ENCODE data around the gene PPP1R37.
A peak's percentile ranks its signal among the peaks of the same experiment; 100 is the strongest.

PPP1R37 gene

DNA sequence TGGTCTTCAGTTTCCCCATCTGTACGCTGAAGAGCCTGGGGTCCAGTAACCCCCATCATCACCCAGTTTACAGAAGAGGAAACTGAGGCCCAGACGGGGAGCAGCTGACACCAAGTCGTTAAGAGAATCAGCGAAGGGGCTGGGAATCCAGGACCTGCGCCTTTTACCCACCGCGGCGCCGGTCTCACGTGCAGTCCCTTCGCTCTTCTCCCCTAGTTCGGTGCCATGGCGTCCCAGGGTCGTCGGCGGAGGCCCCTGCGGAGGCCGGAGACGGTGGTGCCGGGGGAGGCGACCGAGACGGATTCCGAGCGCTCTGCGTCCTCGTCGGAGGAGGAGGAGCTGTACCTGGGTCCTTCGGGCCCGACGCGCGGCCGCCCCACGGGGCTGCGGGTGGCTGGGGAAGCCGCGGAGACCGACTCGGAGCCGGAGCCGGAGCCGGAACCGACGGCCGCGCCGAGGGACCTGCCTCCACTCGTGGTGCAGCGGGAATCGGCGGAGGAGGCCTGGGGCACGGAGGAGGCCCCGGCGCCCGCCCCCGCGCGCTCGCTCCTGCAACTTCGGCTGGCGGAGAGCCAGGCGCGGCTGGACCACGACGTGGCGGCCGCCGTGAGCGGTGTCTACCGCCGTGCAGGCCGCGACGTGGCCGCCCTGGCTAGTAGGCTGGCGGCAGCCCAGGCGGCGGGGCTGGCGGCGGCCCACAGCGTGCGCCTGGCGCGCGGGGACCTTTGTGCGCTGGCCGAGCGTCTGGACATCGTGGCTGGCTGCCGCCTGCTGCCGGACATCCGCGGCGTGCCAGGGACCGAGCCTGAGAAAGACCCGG is 86.3 kb downstream of the PPP1R37 start:
- CTCF ChIA-PET: interaction anchor here (0.8 to 2.7 kb wide), 12 partner anchors 8 to 119 kb away, joined by 3 to 15 read pairs (median 4); no protein-coding TSS in a partner anchor
- peak; percentile 38 for DNase-seq (ENCODE audit: extremely low spot score)
- TF ChIP-seq CTCF (IDR thresholded peaks at IDR 0.05; ENCODE audit: control extremely low read depth, extremely low read depth, low read depth, missing control alignments): no peak
- POLR2A ChIA-PET: interaction anchor here (0.9 to 1.0 kb wide), 2 partner anchors 15 to 289 kb away, joined by 4 read pairs; partner anchors contain the start of gene FOSB

DNA sequence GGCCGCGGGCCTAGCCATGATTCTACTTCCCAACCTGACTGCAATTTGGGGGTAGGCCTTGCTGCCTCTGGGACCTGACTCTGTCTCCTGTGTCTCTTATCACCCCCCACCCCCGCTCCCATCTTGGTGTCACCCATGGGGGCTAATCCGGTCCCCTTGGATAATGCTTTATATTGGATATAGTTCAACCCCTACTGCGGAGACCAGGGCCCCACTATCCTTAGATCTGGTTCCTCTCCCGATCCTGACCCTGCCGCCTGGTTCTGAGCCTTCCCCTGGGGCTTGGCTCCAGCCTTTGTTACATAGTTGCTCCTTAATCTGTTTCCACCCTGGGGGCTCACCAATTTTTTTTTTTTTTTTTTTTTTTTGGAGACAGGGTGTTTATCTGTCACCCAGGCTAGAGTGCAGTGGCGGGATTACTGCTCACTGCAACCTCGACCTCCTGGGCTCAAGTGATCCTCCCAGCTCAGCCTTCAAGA is 87.0 kb downstream of the PPP1R37 start:
- POLR2A ChIA-PET: no interaction called here
- CTCF ChIA-PET: interaction anchor here (1.4 to 2.7 kb wide), 4 partner anchors 7 to 56 kb away, joined by 3 to 14 read pairs (median 4); no protein-coding TSS in a partner anchor
- no peak for TF ChIP-seq CTCF (IDR thresholded peaks at IDR 0.05; ENCODE audit: control extremely low read depth, extremely low read depth, low read depth, missing control alignments)
- DNase-seq (ENCODE audit: extremely low spot score): no peak

DNA sequence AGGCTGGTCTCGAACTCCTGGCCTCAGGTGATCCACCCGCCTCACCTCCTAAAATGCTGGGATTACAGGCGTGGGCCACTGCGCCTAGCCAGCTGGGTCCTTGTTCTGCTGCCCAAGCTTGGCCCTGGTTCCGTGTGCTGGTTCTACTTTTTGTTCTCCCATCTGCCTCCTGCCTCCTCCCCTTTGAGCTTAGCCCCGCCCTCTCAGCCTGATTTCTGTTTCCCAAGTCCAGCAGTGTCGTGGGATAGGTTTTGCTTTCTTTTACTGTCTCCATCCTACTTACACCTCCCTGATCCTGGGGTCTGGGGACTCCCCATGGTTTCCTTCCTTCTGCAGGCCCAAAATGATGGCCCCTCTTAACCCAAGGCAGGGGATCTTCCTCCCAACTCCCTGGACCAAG is 88.0 kb downstream of the PPP1R37 start:
- POLR2A ChIA-PET: no interaction called here
- DNase-seq (ENCODE audit: extremely low spot score): no peak
- TF ChIP-seq CTCF (IDR thresholded peaks at IDR 0.05; ENCODE audit: control extremely low read depth, extremely low read depth, low read depth, missing control alignments): no peak
- CTCF ChIA-PET: interaction anchor here (0.7 to 1.5 kb wide), 3 partner anchors 11 to 158 kb away, joined by 3 to 4 read pairs (median 3); no protein-coding TSS in a partner anchor

DNA sequence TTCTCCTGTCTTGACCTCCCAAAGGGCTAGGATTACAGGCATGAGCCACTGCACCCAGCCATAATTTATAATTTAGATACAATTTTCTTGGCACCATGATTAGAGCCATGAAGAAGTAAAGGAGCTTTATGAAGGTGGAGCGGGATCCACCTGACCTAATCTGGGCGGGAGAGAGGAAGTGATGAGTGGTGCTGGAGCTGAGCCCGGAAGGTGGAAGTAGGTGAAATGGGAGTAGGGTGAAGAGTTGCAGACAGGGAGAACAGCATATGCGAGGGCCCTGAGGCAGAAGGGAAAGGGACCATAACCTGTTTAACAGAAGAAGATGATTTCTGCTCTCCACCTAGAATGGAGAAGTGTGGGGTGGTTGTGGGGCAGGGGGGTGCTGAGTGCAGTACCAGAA is 89.8 kb downstream of the PPP1R37 start:
- TF ChIP-seq CTCF (IDR thresholded peaks at IDR 0.05; ENCODE audit: control extremely low read depth, extremely low read depth, low read depth, missing control alignments): no peak
- DNase-seq (ENCODE audit: extremely low spot score): no peak
- CTCF ChIA-PET: interaction anchor here (1.1 to 1.2 kb wide), 2 partner anchors 9 to 156 kb away, joined by 4 to 6 read pairs; no protein-coding TSS in a partner anchor
- POLR2A ChIA-PET: no interaction called here

GRCh38 chr19:45184115-45184514 is 91.1 kb downstream of the PPP1R37 start:
- ChIA-PET POLR2A (no interaction called here), CTCF (no interaction called here)
- no peak for TF ChIP-seq CTCF (IDR thresholded peaks at IDR 0.05; ENCODE audit: control extremely low read depth, extremely low read depth, low read depth, missing control alignments)

DNA sequence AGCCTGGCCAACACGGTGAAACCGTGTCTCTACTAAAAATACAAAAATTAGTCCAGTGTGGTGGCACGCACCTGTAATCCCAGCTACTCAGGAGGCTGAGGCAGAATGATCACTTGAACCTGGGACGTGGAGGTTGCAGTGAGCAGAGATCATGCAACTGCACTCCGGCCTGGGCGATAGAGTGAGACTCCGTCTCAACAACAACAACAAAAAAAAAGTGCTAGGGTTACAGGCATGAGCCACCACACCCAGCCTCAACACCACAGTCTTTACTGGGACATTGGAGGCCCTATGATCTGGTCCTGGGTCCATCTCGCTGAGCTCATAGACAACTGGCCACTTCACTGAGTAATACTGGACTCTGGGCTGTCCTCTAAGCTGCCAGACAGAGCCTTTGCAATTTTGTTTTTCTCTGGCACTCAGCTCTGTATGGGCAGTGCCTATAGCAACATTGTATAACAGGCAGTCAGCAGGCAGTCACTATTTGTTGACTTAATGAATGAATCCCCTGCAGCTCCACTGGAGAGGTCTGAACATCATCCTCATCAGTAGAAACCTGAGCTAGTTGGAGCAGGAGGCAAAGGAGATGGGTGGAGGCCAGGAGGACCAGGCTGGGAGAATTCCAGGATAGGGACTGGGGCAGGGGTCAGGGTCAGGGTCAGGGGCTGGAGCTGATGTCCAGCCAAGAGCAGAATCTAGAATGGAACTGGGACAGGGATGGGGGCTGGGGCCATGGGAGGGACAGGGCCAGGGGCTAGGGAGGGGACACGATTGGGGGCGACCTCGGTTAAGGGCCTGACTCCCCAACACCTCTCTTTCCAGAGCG is 93.7 kb downstream of the PPP1R37 start:
- DNase-seq (ENCODE audit: extremely low spot score): no peak
- POLR2A ChIA-PET: no interaction called here
- CTCF ChIA-PET: interaction anchor here (0.7 to 1.8 kb wide), 13 partner anchors 8 to 616 kb away, joined by 3 to 14 read pairs (median 3); partner anchors contain the start of genes BLOC1S3 and TRAPPC6A
- TF ChIP-seq CTCF (IDR thresholded peaks at IDR 0.05; ENCODE audit: control extremely low read depth, extremely low read depth, low read depth, missing control alignments): no peak

More at GRCh38 chr19:45184115-45184514, 91.1 kb downstream of the PPP1R37 start:
- DNase-seq (ENCODE audit: extremely low spot score): no peak

Data from GM10248 (cell line).